Measurements from ENCODE around the gene CCNI2. TPM values are rescaled to one million over a fixed set of nuclear protein-coding genes. Genes with fewer than 3 reads are reported as not detected.
"Not testable (repeated sequence)": the region's sequence is repeated elsewhere in the genome, so short reads cannot be mapped to it uniquely, and the experiment has no call there.

Gene CCNI2
- total RNA-seq, 6 experiments from 2014 or later: not detected

DNA sequence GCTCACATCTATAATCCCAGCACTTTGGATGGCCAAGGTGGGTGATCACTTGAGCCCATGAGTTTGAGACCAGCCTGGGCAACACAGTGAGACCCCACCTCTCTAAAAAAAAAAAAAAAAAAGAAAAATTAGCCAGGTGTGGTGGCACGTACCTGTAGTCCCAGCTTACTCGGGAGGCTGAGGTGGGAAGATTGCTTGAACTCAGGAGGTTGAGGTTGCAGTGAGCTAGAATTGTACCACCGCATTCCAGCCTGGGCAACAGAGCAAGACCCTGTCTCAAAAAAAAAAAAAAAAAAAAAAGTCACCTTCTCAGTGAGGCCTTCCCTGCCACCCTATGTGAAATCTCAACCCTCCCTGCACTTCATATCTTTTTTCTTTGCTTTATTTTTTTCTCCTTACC lies 43.8 kb downstream of the CCNI2 start:
- TF ChIP-seq, protein P1, sequence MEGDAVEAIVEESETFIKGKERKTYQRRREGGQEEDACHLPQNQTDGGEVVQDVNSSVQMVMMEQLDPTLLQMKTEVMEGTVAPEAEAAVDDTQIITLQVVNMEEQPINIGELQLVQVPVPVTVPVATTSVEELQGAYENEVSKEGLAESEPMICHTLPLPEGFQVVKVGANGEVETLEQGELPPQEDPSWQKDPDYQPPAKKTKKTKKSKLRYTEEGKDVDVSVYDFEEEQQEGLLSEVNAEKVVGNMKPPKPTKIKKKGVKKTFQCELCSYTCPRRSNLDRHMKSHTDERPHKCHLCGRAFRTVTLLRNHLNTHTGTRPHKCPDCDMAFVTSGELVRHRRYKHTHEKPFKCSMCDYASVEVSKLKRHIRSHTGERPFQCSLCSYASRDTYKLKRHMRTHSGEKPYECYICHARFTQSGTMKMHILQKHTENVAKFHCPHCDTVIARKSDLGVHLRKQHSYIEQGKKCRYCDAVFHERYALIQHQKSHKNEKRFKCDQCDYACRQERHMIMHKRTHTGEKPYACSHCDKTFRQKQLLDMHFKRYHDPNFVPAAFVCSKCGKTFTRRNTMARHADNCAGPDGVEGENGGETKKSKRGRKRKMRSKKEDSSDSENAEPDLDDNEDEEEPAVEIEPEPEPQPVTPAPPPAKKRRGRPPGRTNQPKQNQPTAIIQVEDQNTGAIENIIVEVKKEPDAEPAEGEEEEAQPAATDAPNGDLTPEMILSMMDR (IDR thresholded peaks at IDR 0.05): no peak
- no peaks in the 10 kb centered on the region for H3K9me3 Mint-ChIP-seq

DNA sequence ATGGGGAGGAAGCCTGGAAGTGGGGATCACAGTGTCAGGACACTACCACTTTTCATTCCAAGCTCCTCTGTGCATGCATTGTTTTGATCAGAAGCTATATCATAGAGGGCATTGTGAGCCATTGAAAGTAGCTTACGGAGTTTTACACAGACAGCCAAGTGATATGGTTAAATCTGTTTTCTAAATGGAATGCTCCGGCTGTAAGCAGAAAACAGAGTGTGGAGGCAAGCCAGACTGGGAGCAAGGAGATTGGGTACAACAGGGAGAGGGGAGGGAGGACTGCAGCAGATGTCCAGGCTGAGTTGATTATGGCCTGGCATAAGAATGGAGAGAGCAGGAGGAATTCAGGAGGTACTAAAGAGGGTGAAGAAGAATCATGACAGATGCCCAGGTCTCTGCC lies 50.4 kb downstream of the CCNI2 start:
- Mint-ChIP-seq H3K4me1 (ENCODE audit: low read depth) (peaks cover 7% of the 10 kb centered on the region), H3K27ac (no peak overlapping the region), H3K9me3 (no peaks in the 10 kb centered on the region), H3K27me3 (ENCODE audit: insufficient read depth) (peaks cover 33% of the 10 kb centered on the region), H3K4me3 (no peak overlapping the region), H3K36me3 (ENCODE audit: low read depth) (no peaks in the 10 kb centered on the region)
- TF ChIP-seq, protein P1 (IDR thresholded peaks at IDR 0.05): no peak
- no peak for DNase-seq

More for the DNA sequence above, 43.8 kb downstream of the CCNI2 start:
- H3K27me3 Mint-ChIP-seq (ENCODE audit: insufficient read depth): peaks cover 22% of the 10 kb centered on the region
- H3K36me3 Mint-ChIP-seq (ENCODE audit: low read depth): no peaks in the 10 kb centered on the region
- H3K4me1 Mint-ChIP-seq (ENCODE audit: low read depth): peaks cover 11% of the 10 kb centered on the region
- no peak for DNase-seq
- no peak overlapping the region for H3K27ac Mint-ChIP-seq
- H3K4me3 Mint-ChIP-seq: no peak overlapping the region

DNA sequence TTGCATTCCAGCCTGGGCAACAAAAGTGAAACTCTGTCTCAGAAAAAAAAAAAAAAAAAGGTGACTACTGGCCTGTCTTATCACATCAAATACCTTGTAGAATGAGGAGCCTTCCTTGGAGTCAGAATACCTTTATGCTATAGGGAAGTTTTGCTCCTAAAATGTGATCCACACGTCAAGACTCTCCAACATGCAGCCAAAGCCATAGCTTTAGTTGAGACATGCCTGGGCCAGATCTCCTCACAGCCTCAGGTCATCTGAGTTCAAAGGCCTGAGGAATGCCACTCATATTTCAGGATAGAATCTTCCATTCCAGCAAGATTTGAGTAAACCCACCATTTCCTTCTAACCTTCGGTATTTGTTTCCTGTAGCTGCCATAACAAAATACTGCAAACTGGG lies 52.2 kb downstream of the CCNI2 start:
- Mint-ChIP-seq H3K36me3 (ENCODE audit: low read depth) (no peaks in the 10 kb centered on the region), H3K27me3 (ENCODE audit: insufficient read depth) (peaks cover 38% of the 10 kb centered on the region), H3K27ac (no peak overlapping the region), H3K4me1 (ENCODE audit: low read depth) (peaks cover 7% of the 10 kb centered on the region), H3K4me3 (no peak overlapping the region), H3K9me3 (peaks cover under 1% of the 10 kb centered on the region; the same call in 1 of the 2 replicates)
- TF ChIP-seq, protein P1 (IDR thresholded peaks at IDR 0.05): no peak
- no peak for DNase-seq

DNA sequence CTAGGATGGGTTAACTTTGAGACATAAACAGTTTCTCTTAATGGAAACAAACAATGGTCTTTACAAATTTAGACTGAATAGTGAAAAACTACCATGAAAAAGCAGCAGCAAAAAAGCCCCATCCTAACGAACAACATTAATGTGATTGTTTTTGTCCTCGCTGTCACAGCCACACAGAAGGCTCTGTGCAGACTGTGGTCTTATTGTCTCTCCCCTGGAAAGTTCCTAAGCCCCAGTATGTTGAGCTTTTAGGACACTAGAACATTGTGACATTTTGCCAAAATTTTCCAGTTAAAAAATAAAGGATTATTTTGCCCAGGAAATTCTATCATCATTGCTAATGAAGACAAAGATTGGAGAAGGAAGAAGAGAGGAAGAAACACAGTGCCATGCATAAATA lies 53.3 kb downstream of the CCNI2 start:
- Mint-ChIP-seq H3K4me1 (ENCODE audit: low read depth) (peaks cover 7% of the 10 kb centered on the region), H3K27ac (no peak overlapping the region), H3K4me3 (no peak overlapping the region), H3K9me3 (peaks cover 12% of the 10 kb centered on the region), H3K36me3 (ENCODE audit: low read depth) (no peaks in the 10 kb centered on the region), H3K27me3 (ENCODE audit: insufficient read depth) (peaks cover 43% of the 10 kb centered on the region)
- DNase-seq: no peak
- TF ChIP-seq, protein P1 (IDR thresholded peaks at IDR 0.05): no peak

DNA sequence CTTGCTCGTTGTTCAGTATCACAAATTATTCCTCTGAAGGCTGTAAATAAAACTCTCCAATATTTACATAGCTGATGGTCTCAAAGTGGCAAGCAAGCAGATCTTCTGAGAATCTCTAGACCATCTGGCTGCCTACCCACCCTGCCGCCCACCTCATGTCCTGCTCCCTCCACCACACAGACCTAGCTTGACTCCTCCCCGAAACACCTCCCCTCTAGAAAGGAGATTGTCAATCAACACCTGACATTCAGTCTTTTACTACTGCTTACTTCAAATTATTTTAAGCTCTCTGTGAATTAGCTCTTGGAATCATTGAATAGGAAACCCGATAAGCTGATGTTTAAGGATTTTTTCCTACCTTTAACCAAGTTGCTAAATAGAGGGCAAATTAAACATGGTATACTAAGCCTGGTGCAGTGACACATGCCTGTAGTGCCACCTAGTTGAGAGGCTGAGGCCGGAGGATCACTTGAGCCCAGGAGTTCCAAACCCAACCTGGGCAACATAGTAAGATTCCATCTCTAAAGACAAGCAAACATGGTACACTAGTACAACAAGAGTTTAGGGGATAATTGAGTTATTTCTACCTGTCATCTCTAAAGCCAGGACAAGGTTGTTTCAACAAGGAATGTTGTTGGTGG lies 54.9 kb downstream of the CCNI2 start:
- peaks cover 43% of the 10 kb centered on the region for H3K27me3 Mint-ChIP-seq (ENCODE audit: insufficient read depth)
- H3K27ac Mint-ChIP-seq: no peak overlapping the region
- H3K4me3 Mint-ChIP-seq: no peak overlapping the region
- peaks cover 13% of the 10 kb centered on the region for H3K9me3 Mint-ChIP-seq
- no peaks in the 10 kb centered on the region for H3K36me3 Mint-ChIP-seq (ENCODE audit: low read depth)
- DNase-seq: no peak
- peaks cover 7% of the 10 kb centered on the region for H3K4me1 Mint-ChIP-seq (ENCODE audit: low read depth)
- TF ChIP-seq, protein P1 (IDR thresholded peaks at IDR 0.05): no peak

DNA sequence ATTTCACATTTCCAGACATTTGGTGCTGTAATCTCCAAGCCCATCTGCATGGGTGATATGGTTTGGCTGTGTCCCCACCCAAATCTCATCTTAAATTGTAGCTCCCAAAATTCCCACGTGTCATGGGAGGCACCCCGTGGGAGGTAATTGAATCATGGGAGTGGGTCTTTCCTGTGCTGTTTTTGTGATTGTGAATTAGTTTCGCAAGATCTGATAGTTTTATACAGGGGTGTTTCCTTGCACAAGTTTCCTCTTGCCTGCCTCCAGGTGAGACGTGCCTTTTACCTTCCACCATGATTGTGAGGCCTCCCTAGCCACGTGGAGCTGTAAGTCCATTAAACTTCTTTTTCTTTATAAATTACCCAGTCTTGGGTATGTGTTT lies 55.5 kb downstream of the CCNI2 start:
- not testable (repeated sequence) for H3K27ac Mint-ChIP-seq; H3K4me1 Mint-ChIP-seq (ENCODE audit: low read depth); H3K36me3 Mint-ChIP-seq (ENCODE audit: low read depth); H3K4me3 Mint-ChIP-seq; DNase-seq
- Mint-ChIP-seq H3K9me3 (peaks cover 13% of the 10 kb centered on the region), H3K27me3 (ENCODE audit: insufficient read depth) (peaks cover 42% of the 10 kb centered on the region)

Other genes with a start within 250 kb of the CCNI2 start
- not detected for gene IL5, start 203.9 kb upstream of the CCNI2 start, total RNA-seq (2021; fragmentation: NEBNext Ultra II Directional; extraction: Animal tissue kit (Norgen Biotek cat#: 25700))
- 10 to 100 TPM; 11.6 to 27.7 (median 12.8) TPM for gene RAD50, start 190.4 kb upstream of the CCNI2 start, total RNA-seq (2021; fragmentation: NEBNext Ultra II Directional; extraction: Animal tissue kit (Norgen Biotek cat#: 25700))
- gene IL13, start 89.3 kb upstream of the CCNI2 start, total RNA-seq (2021; fragmentation: NEBNext Ultra II Directional; extraction: Animal tissue kit (Norgen Biotek cat#: 25700)): not detected
- not detected for gene IL4, start 73.4 kb upstream of the CCNI2 start, total RNA-seq (2021; fragmentation: NEBNext Ultra II Directional; extraction: Animal tissue kit (Norgen Biotek cat#: 25700))
- gene KIF3A, start 9.9 kb upstream of the CCNI2 start, total RNA-seq (2021; fragmentation: NEBNext Ultra II Directional; extraction: Animal tissue kit (Norgen Biotek cat#: 25700)): 10 to 100 TPM; 12.9 to 15.4 (median 14.9) TPM
- 10 to 100 TPM; 53.9 to 67.1 (median 59.2) TPM for gene SEPTIN8, start 29.8 kb downstream of the CCNI2 start, total RNA-seq (2021; fragmentation: NEBNext Ultra II Directional; extraction: Animal tissue kit (Norgen Biotek cat#: 25700))
- gene SOWAHA, start 65.9 kb downstream of the CCNI2 start, total RNA-seq (2021; fragmentation: NEBNext Ultra II Directional; extraction: Animal tissue kit (Norgen Biotek cat#: 25700)): not detected
- 10 to 100 TPM in 1 of 6 experiments, 1 to 10 TPM in 5; 7.8 to 12.2 (median 8.6) TPM for gene SHROOM1, start 83.2 kb downstream of the CCNI2 start, total RNA-seq (2021; fragmentation: NEBNext Ultra II Directional; extraction: Animal tissue kit (Norgen Biotek cat#: 25700))
- gene GDF9, start 119.0 kb downstream of the CCNI2 start, total RNA-seq (2021; fragmentation: NEBNext Ultra II Directional; extraction: Animal tissue kit (Norgen Biotek cat#: 25700)): under 1 TPM in 3 of 6 experiments, not detected in 3; 0.09 to 0.14 (median 0.12) TPM
- gene UQCRQ, start 119.2 kb downstream of the CCNI2 start, total RNA-seq (2021; fragmentation: NEBNext Ultra II Directional; extraction: Animal tissue kit (Norgen Biotek cat#: 25700)): 100 to 1,000 TPM; 501 to 678 (median 615) TPM
- gene LEAP2, start 126.2 kb downstream of the CCNI2 start, total RNA-seq (2021; fragmentation: NEBNext Ultra II Directional; extraction: Animal tissue kit (Norgen Biotek cat#: 25700)): under 1 TPM; 0.09 to 0.51 (median 0.41) TPM
- gene AFF4, start 216.2 kb downstream of the CCNI2 start, total RNA-seq (2021; fragmentation: NEBNext Ultra II Directional; extraction: Animal tissue kit (Norgen Biotek cat#: 25700)): 10 to 100 TPM; 81.1 to 92.5 (median 87.6) TPM

Data from HFFc6 (cell line).